H9 (cell line): Measurements from ENCODE around the gene TREML2. TPM values are rescaled to one million over a fixed set of nuclear protein-coding genes. Genes with fewer than 3 reads are reported as not detected.

Experiments
- DNase-seq: peaks from one replicate; pipeline ENCODE4 v3.0.0-alpha.2; 2017
- H2AFZ ChIP-seq: one replicate; pipeline ENCODE4 v1.6.1; 2013; ENCODE audit warnings: mild to moderate bottlenecking, low read length, control low read depth, moderate library complexity
- H2AK5ac ChIP-seq: 2 replicates; pipeline ENCODE4 v1.6.1; 2013; ENCODE audit warnings: low read length, control low read depth, mixed read lengths; ENCODE audit not compliant: insufficient read length
- H2BK120ac ChIP-seq: one replicate; pipeline ENCODE4 v1.6.1; 2013; ENCODE audit warnings: low read depth, mild to moderate bottlenecking, low read length, control low read depth, inconsistent platforms; ENCODE audit not compliant: poor library complexity, severe bottlenecking
- H2BK12ac ChIP-seq: 2 replicates; pipeline ENCODE4 v1.6.1; 2013; ENCODE audit warnings: low read length, control low read depth, mixed read lengths, low read depth; ENCODE audit not compliant: insufficient read length
- H2BK15ac ChIP-seq: 2 replicates; pipeline ENCODE4 v1.6.1; 2013; ENCODE audit warnings: low read depth, low read length, control low read depth
- H2BK20ac ChIP-seq: one replicate; pipeline ENCODE4 v1.6.1; 2013; ENCODE audit warnings: low read depth, mild to moderate bottlenecking, low read length, control low read depth, inconsistent platforms; ENCODE audit not compliant: poor library complexity, severe bottlenecking
- H2BK5ac ChIP-seq: 2 replicates; pipeline ENCODE4 v1.6.1; 2013; ENCODE audit warnings: low read length, control low read depth, mixed read lengths; ENCODE audit not compliant: insufficient read length
- H3K14ac ChIP-seq: 2 replicates; pipeline ENCODE4 v1.6.1; 2013; ENCODE audit warnings: low read length, control low read depth; ENCODE audit not compliant: insufficient read depth
- H3K18ac ChIP-seq: 2 replicates; pipeline ENCODE4 v1.6.1; 2013; ENCODE audit warnings: low read depth, mild to moderate bottlenecking, mixed read lengths, low read length, control low read depth; ENCODE audit not compliant: insufficient read length
- H3K23ac ChIP-seq: 2 replicates; pipeline ENCODE4 v1.6.1; 2013; ENCODE audit warnings: low read length, control low read depth, mixed read lengths, low read depth; ENCODE audit not compliant: insufficient read length
- H3K23me2 ChIP-seq: 2 replicates; pipeline ENCODE4 v1.6.1; 2013; ENCODE audit warnings: low read depth, mild to moderate bottlenecking, mixed read lengths, low read length, control low read depth; ENCODE audit not compliant: insufficient read length, poor library complexity, severe bottlenecking
- H3K27ac ChIP-seq: 2 replicates; pipeline ENCODE4 v1.5.1; 2013; ENCODE audit warnings: low read length, control low read depth, mixed read lengths, low read depth; ENCODE audit not compliant: insufficient read length
- H3K27me3 ChIP-seq: 2 replicates; pipeline ENCODE4 v1.6.1; 2013; ENCODE audit warnings: low read length, control low read depth, inconsistent platforms; ENCODE audit not compliant: insufficient read depth
- H3K4ac ChIP-seq: 2 replicates; pipeline ENCODE4 v1.6.1; 2013; ENCODE audit warnings: low read depth, mild to moderate bottlenecking, control low read depth, inconsistent platforms, low read length, moderate library complexity
- H3K4me1 ChIP-seq: 2 replicates; pipeline ENCODE4 v1.6.1; 2013; ENCODE audit warnings: low read length, control low read depth, inconsistent platforms; ENCODE audit not compliant: insufficient read depth
- H3K4me2 ChIP-seq: 2 replicates; pipeline ENCODE4 v1.6.1; 2013; ENCODE audit warnings: low read length, control low read depth, mixed read lengths; ENCODE audit not compliant: insufficient read length, insufficient read depth
- H3K56ac ChIP-seq: 2 replicates; pipeline ENCODE4 v1.6.1; 2013; ENCODE audit warnings: low read depth, mild to moderate bottlenecking, mixed read lengths, low read length, control low read depth; ENCODE audit not compliant: insufficient read length
- H3K79me1 ChIP-seq: 2 replicates; pipeline ENCODE4 v1.6.1; 2013; ENCODE audit warnings: low read depth, mild to moderate bottlenecking, moderate library complexity, low read length, control low read depth, inconsistent platforms; ENCODE audit not compliant: insufficient read depth, poor library complexity, severe bottlenecking
- H3K79me2 ChIP-seq: 2 replicates; pipeline ENCODE4 v1.6.1; 2013; ENCODE audit warnings: low read length, control low read depth, inconsistent platforms; ENCODE audit not compliant: insufficient read depth
- H3K9ac ChIP-seq: 2 replicates; pipeline ENCODE4 v1.6.1; 2013; ENCODE audit warnings: low read length, control low read depth, mixed read lengths; ENCODE audit not compliant: insufficient read length; ENCODE audit errors: extremely low read depth
- H3K9me3 ChIP-seq: one replicate; pipeline ENCODE4 v1.6.1; 2013; ENCODE audit warnings: low read depth, low read length, inconsistent platforms; ENCODE audit not compliant: control insufficient read depth
- H3T11ph ChIP-seq: one replicate; pipeline ENCODE4 v1.6.1; 2013; ENCODE audit warnings: mild to moderate bottlenecking, low read length, control low read depth, inconsistent platforms
- H4K20me1 ChIP-seq: one replicate; pipeline ENCODE4 v1.6.1; 2013; ENCODE audit not compliant: control insufficient read depth, insufficient read length, insufficient read depth
- H4K5ac ChIP-seq: 2 replicates; pipeline ENCODE4 v1.6.1; 2013; ENCODE audit warnings: low read depth, mild to moderate bottlenecking, mixed read lengths, low read length, control low read depth; ENCODE audit not compliant: insufficient read length
- H4K8ac ChIP-seq: replicated peaks from 2 replicates; pipeline ENCODE4 v1.6.1; 2013; ENCODE audit warnings: low read length, control low read depth, mixed read lengths, low read depth; ENCODE audit not compliant: insufficient read length
- H4K91ac ChIP-seq: 2 replicates; pipeline ENCODE4 v1.6.1; 2013; ENCODE audit warnings: low read depth, mild to moderate bottlenecking, moderate library complexity, mixed read lengths, low read length, control low read depth; ENCODE audit not compliant: insufficient read length
- H3K27ac Mint-ChIP-seq, 3 experiments: 2 replicates in 2 of 3; 3 replicates in 1 of 3; pipeline ENCODE4 v1.8.0; 2020 to 2021; ENCODE audit warnings: mixed read lengths in 3 of 3, mild to moderate bottlenecking in 1 of 3, moderate library complexity in 1 of 3
- H3K27me3 Mint-ChIP-seq: 2 replicates; pipeline ENCODE4 v1.8.0; 2021; ENCODE audit warnings: low read depth, mild to moderate bottlenecking, moderate library complexity, mixed read lengths
- H3K36me3 Mint-ChIP-seq, 3 experiments: 2 replicates in 2 of 3; 3 replicates in 1 of 3; pipeline ENCODE4 v1.8.0; 2020 to 2021; ENCODE audit warnings: low read depth in 3 of 3, mixed read lengths in 3 of 3; ENCODE audit not compliant: insufficient read depth in 1 of 3
- H3K4me1 Mint-ChIP-seq, 2 experiments: 2 replicates each; pipeline ENCODE4 v1.8.0; 2020; ENCODE audit warnings: mixed read lengths in 2 of 2
- H3K4me3 Mint-ChIP-seq, 2 experiments: 2 replicates in 1 of 2; 3 replicates in 1 of 2; pipeline ENCODE4 v1.8.0; 2020 to 2021; ENCODE audit warnings: mild to moderate bottlenecking in 2 of 2, mixed read lengths in 2 of 2, moderate library complexity in 1 of 2
- H3K9me3 Mint-ChIP-seq, 2 experiments: 2 replicates in 1 of 2; 3 replicates in 1 of 2; pipeline ENCODE4 v1.8.0; 2020; ENCODE audit warnings: mild to moderate bottlenecking in 2 of 2, mixed read lengths in 2 of 2, moderate library complexity in 1 of 2
- CTCF ChIP-seq: fragments of 200-600 bp; sonication (generic); conservative IDR thresholded peaks from 3 replicates; pipeline ENCODE4 v1.8.0; 2021; ENCODE audit warnings: antibody characterized with exemption, mild to moderate bottlenecking
- WGBS: extraction: QIAGEN DNeasy Blood & Tissue Kit; methylation state at CpG from one replicate; pipeline ENCODE4 v1.1.7; 2013; ENCODE audit warnings: missing lambda C conversion rate, low lambda C conversion rate, mixed read lengths; ENCODE audit not compliant: insufficient read length; ENCODE audit errors: extremely low coverage; 5-methylcytosine and 5-hydroxymethylcytosine counted together
- total RNA-seq: library from RNA; stranded (reverse); gene quantifications from 2 replicates; pipeline ENCODE4 v1.2.1, GENCODE V29; 2021

Gene TREML2
- total RNA-seq, 1 experiment from 2014 or later = 0.07 TPM

GRCh38 chr6:41156771-41157170 is 44.2 kb downstream of the TREML2 start:
- H4K91ac ChIP-seq = no peak overlapping the region
- H3K27me3 Mint-ChIP-seq = peaks cover 6% of the 10 kb centered on the region
- no CpG with 5 or more reads among the region's 6 CpGs for WGBS
- no peak overlapping the region for H4K8ac ChIP-seq
- no peak overlapping the region for H3K9ac ChIP-seq
- no peak overlapping the region for H2BK120ac ChIP-seq
- no peak overlapping the region for H3K23ac ChIP-seq
- no peaks in the 10 kb centered on the region; the same call in 1 of the 2 replicates for H3K27me3 ChIP-seq
- H3K79me1 ChIP-seq = no peaks in the 10 kb centered on the region
- no peak overlapping the region for H4K5ac ChIP-seq
- no peak overlapping the region for H3K18ac ChIP-seq
- H3K4me3 Mint-ChIP-seq = no peak overlapping the region
- H3K27ac Mint-ChIP-seq = peak overlapping the region in 1 of 3 experiments; percentile 91; a peak in 2 of 7 replicates
- H3K9me3 ChIP-seq = no peaks in the 10 kb centered on the region
- no peak overlapping the region for H2BK20ac ChIP-seq
- no peak overlapping the region for H3K56ac ChIP-seq
- H4K20me1 ChIP-seq = no peaks in the 10 kb centered on the region
- no peak overlapping the region for H3T11ph ChIP-seq
- H3K4ac ChIP-seq = no peak overlapping the region
- H2AFZ ChIP-seq = no peak overlapping the region
- no peak overlapping the region; the same call in 1 of the 2 replicates for H3K14ac ChIP-seq
- H3K36me3 Mint-ChIP-seq = no peaks in the 10 kb centered on the region
- H3K9me3 Mint-ChIP-seq = no peaks in the 10 kb centered on the region
- H3K23me2 ChIP-seq = no peaks in the 10 kb centered on the region
- H3K27ac ChIP-seq = no peak overlapping the region
- no peak for DNase-seq
- no peak overlapping the region for H2BK5ac ChIP-seq
- no peaks in the 10 kb centered on the region for H3K79me2 ChIP-seq
- no peak overlapping the region for H2AK5ac ChIP-seq
- TF ChIP-seq CTCF = no peak
- no peak overlapping the region for H2BK12ac ChIP-seq
- peaks cover 13% of the 10 kb centered on the region in 2 experiments; a peak in 3 of 4 replicates for H3K4me1 Mint-ChIP-seq
- H2BK15ac ChIP-seq = no peak overlapping the region
- H3K4me1 ChIP-seq = no peaks in the 10 kb centered on the region
- no peak overlapping the region for H3K4me2 ChIP-seq
